Suprapubic skin (tissue), 4 donors: ENCODE results near the gene SDHA. TPM values are rescaled to one million over a fixed set of nuclear protein-coding genes. Genes with fewer than 3 reads are reported as not detected.
A peak's percentile ranks its signal among the peaks of the same experiment; 100 is the strongest.
"Not testable (repeated sequence)": the region's sequence is repeated elsewhere in the genome, so short reads cannot be mapped to it uniquely, and the experiment has no call there.

ENCODE experiments used
- DNase-seq, 2 donors: peaks; one replicate each; pipeline ENCODE4 v3.0.0-alpha.2; 2019; ENCODE audit warnings: low spot score in 2 of 2
- H3K27ac ChIP-seq: fragments of 200-600 bp; sonication (generic); one replicate; pipeline ENCODE4 v1.5.1; 2019
- H3K27me3 ChIP-seq: fragments of 200-600 bp; sonication (generic); one replicate; pipeline ENCODE4 v1.5.1; 2019
- H3K36me3 ChIP-seq: fragments of 200-600 bp; sonication (generic); one replicate; pipeline ENCODE4 v1.5.1; 2019
- H3K4me1 ChIP-seq: fragments of 200-600 bp; sonication (generic); one replicate; pipeline ENCODE4 v1.5.1; 2019
- H3K4me3 ChIP-seq: fragments of 200-600 bp; sonication (generic); one replicate; pipeline ENCODE4 v1.5.1; 2019; ENCODE audit warnings: mild to moderate bottlenecking
- H3K9me3 ChIP-seq: fragments of 200-600 bp; sonication (generic); one replicate; pipeline ENCODE4 v1.5.1; 2019
- EP300 ChIP-seq: sonication (generic); formaldehyde crosslinking; IDR thresholded peaks from one replicate; pipeline ENCODE4 v1.6.1; 2017; ENCODE audit warnings: antibody characterized with exemption
- POLR2A ChIP-seq, 2 donors: fragments of 450-650 bp; IDR thresholded peaks; one replicate each; pipeline ENCODE4 v1.6.1; 2017; ENCODE audit warnings: antibody characterized with exemption in 2 of 2, mild to moderate bottlenecking in 2 of 2, moderate library complexity in 2 of 2
- POLR2AphosphoS5 ChIP-seq, 3 donors: sonication (generic); formaldehyde crosslinking; IDR thresholded peaks; one replicate each; pipeline ENCODE4 v1.6.1; 2017; ENCODE audit warnings: antibody characterized with exemption in 3 of 3
- WGBS: methylation state at CpG from one replicate; pipeline ENCODE4 v1.1.5; 2018; 5-methylcytosine and 5-hydroxymethylcytosine counted together
- total RNA-seq, 4 donors: library from RNA; depleted of rRNA; stranded (reverse); fragments of >200 nt; gene quantifications; one replicate each; pipeline ENCODE4 v1.1.0, GENCODE V29; 2016
- TF ChIP-seq, protein P1 (sequence below), 2 donors: fragments of 200-600 bp in 1 of 2; fragments of 450-650 bp in 1 of 2; sonication (generic) in 1 of 2; IDR thresholded peaks; one replicate each; pipeline ENCODE4 v1.5.1; 2016 to 2019; ENCODE audit warnings: antibody characterized with exemption in 2 of 2, mild to moderate bottlenecking in 1 of 2, moderate library complexity in 1 of 2

The SDHA gene
- total RNA-seq, 4 donors from 2014 or later: 51.5 to 80.2 (median 68.7) TPM

DNA sequence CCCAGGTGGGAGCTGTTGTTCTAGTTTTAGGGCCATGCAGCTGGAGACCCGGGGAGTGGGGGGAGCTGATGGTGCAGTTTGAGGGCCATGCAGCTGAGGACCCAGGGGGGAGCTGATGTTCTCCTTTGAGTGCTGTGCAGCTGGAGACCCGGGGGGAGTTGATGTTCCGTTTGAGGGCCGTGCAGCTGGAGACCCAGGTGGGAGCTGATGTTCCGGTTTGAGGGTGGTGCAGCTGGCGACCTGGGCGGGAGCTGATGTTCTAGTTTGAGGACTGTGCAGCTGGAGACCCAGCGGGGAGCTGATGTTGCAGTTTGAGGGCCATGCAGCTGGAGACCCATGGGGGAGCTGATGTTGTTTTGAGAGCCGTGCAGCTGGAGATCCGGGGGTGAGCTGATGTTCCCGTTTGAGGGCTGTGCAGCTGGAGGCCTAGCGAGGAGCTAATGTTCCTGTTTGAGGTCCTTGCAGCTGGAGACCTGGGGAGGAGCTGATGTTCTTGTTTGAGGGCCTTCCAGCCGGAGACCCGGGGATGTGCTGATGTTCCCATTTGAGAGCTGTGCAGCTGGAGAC, 68.0 kb downstream of the SDHA start:
- 75% methylated on average over 11 of the region's 14 CpGs for WGBS
- Histone ChIP-seq H3K27ac (no peak overlapping the region), H3K36me3 (peaks cover 35% of the 10 kb centered on the region), H3K9me3 (no peaks in the 10 kb centered on the region), H3K4me3 (no peak overlapping the region), H3K27me3 (no peaks in the 10 kb centered on the region), H3K4me1 (no peaks in the 10 kb centered on the region)
- TF ChIP-seq POLR2AphosphoS5 (IDR thresholded peaks at IDR 0.05) (no peak), EP300 (no peak), POLR2A (IDR thresholded peaks at IDR 0.05) (no peak)
- TF ChIP-seq, protein P1, sequence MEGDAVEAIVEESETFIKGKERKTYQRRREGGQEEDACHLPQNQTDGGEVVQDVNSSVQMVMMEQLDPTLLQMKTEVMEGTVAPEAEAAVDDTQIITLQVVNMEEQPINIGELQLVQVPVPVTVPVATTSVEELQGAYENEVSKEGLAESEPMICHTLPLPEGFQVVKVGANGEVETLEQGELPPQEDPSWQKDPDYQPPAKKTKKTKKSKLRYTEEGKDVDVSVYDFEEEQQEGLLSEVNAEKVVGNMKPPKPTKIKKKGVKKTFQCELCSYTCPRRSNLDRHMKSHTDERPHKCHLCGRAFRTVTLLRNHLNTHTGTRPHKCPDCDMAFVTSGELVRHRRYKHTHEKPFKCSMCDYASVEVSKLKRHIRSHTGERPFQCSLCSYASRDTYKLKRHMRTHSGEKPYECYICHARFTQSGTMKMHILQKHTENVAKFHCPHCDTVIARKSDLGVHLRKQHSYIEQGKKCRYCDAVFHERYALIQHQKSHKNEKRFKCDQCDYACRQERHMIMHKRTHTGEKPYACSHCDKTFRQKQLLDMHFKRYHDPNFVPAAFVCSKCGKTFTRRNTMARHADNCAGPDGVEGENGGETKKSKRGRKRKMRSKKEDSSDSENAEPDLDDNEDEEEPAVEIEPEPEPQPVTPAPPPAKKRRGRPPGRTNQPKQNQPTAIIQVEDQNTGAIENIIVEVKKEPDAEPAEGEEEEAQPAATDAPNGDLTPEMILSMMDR (IDR thresholded peaks at IDR 0.05): no peak
- no peak for DNase-seq

DNA sequence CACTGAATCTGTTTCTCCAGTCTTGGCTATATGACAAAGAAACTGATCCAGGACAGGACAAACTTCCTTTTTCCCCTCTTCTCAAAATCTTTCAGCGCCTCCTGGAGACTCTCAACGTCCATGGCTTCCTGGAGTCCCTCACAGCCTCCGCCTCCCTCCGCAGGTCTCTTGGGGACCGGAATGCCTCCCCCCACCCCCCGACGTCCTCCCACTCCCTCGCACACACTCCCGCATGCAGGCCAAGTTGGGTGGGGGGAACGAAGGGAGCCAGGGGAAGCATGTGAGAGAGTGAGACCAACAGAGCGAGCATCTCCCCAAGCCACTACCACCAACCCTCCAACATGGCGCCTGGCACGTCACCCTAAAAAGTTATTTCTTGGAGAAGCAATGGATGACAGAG, 72.1 kb downstream of the SDHA start:
- peak; percentile 37 to 40 for DNase-seq
- not testable (repeated sequence) for H3K4me3 ChIP-seq, H3K27me3 ChIP-seq, H3K9me3 ChIP-seq, H3K4me1 ChIP-seq, H3K27ac ChIP-seq
- peaks cover 20% of the 10 kb centered on the region for H3K36me3 ChIP-seq
- WGBS: 90% methylated on average over 13 of the region's 13 CpGs

DNA sequence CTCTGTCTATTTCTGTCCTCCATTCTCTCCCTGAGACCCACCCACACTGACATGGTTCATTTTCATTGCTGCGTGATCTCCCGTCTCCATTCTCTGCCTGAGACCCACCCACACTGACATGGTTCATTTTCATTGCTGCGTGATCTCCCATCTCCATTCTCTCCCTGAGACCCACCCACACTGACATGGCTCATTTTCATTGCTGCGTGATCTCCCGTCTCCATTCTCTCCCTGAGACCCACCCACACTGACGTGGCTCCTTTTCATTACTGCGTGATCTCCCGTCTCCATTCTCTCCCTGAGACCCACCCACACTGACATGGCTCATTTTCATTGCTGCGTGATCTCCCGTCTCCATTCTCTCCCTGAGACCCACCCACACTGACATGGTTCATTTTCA, 73.2 kb downstream of the SDHA start:
- not testable (repeated sequence) for H3K4me3 ChIP-seq, H3K9me3 ChIP-seq, H3K27me3 ChIP-seq, H3K27ac ChIP-seq, H3K4me1 ChIP-seq, DNase-seq
- WGBS: 93% methylated on average over 10 of the region's 10 CpGs
- peaks cover 14% of the 10 kb centered on the region for H3K36me3 ChIP-seq

DNA sequence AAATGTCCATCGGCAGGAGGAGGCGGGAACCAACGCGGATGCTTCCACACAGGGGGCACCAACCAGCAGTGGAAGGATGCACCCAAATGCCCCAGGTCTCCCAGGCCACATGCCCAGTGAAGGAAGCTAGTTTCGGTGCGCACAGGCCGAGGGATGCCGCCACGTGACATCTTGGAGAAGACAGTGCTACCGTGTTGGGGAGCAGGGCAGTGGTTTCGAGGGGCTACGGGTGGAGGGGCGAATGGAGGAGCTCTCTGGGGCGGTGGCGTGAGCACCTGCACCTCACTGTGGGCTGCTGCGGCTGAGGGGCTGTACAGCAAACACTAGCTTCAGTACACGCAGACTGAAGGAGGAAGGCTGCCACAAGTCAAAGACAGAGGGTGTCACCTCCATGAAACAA, 76.7 kb downstream of the SDHA start:
- DNase-seq: peak; percentile 35 to 50
- not testable (repeated sequence) for H3K27ac ChIP-seq
- 93% methylated on average over 15 of the region's 17 CpGs for WGBS

DNA sequence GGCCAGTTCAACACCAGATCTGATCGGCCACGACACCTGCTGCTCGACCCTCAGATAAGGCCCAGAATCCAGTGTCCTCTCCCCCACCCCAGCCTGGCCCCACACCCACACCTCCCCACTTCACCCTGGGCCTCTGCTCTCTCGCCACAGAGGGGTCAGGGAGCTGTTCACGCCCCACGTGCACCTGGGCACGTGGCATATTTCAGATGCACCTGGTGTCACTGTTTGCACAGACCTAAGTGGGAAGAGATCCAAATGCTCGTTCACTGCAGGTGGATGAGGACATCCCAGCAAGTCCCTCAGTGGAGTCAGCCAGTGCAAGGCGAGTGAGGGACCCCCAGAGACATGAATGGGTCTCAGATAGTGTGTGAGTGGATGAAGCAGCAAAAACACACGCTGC, 78.1 kb downstream of the SDHA start:
- not testable (repeated sequence) for H3K9me3 ChIP-seq, H3K27ac ChIP-seq, H3K4me3 ChIP-seq, H3K27me3 ChIP-seq, H3K4me1 ChIP-seq, H3K36me3 ChIP-seq
- 84% methylated on average over 10 of the region's 10 CpGs for WGBS
- peak in 1 of 2 donors; percentile 18 for DNase-seq

More for the DNA sequence above, 76.7 kb downstream of the SDHA start:
- not testable (repeated sequence) for H3K36me3 ChIP-seq, H3K27me3 ChIP-seq, H3K9me3 ChIP-seq, H3K4me3 ChIP-seq, H3K4me1 ChIP-seq

DNA sequence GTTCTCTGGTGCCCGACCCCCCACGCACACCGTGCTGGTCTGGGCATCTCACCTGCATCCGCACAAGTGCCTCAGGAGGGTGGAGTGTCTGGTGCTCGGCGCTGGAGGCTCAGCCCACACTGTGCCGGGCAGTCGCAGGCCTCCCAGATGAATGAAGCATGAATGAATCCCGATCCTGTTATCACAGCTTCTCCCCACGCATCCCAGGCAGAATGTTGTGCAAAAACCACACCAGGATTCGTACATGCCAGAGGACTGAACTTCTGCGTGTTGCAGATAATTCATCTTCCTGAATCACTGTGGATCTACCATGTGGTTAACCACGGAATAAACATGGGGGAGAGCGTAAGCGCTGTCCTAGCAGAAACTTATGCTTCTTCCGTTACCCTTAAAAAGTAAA, 78.8 kb downstream of the SDHA start:
- peak; percentile 10 to 53 for DNase-seq
- H3K27me3 ChIP-seq: not testable (repeated sequence)
- WGBS: 79% methylated on average over 12 of the region's 16 CpGs

DNA sequence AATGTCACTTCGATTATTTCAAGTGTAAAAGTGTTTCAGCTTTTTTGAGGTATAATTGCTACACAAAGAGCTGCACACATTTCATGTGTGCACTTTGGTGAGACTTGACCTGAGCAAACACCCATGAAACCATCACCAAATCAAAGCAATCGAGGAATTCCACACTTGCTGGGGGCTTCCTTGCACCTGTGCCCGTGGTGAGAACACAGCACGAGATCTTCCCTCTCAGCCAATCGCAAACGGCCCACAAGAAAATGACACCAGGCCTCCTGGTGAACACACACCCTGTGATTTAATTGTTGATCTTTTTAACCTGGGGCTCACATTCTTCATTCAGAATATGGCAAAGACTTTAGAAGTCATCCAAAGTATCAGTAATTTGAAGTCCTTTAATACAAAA, 79.3 kb downstream of the SDHA start:
- DNase-seq: peak in 1 of 2 donors; percentile 7
- H3K9me3 ChIP-seq, H3K27me3 ChIP-seq, H3K4me3 ChIP-seq, H3K36me3 ChIP-seq, H3K4me1 ChIP-seq, H3K27ac ChIP-seq: not testable (repeated sequence)
- WGBS: 78% methylated on average over 6 of the region's 6 CpGs

More for the DNA sequence above, 78.8 kb downstream of the SDHA start:
- H3K9me3 ChIP-seq, H3K4me1 ChIP-seq, H3K27ac ChIP-seq, H3K4me3 ChIP-seq, H3K36me3 ChIP-seq: not testable (repeated sequence)

DNA sequence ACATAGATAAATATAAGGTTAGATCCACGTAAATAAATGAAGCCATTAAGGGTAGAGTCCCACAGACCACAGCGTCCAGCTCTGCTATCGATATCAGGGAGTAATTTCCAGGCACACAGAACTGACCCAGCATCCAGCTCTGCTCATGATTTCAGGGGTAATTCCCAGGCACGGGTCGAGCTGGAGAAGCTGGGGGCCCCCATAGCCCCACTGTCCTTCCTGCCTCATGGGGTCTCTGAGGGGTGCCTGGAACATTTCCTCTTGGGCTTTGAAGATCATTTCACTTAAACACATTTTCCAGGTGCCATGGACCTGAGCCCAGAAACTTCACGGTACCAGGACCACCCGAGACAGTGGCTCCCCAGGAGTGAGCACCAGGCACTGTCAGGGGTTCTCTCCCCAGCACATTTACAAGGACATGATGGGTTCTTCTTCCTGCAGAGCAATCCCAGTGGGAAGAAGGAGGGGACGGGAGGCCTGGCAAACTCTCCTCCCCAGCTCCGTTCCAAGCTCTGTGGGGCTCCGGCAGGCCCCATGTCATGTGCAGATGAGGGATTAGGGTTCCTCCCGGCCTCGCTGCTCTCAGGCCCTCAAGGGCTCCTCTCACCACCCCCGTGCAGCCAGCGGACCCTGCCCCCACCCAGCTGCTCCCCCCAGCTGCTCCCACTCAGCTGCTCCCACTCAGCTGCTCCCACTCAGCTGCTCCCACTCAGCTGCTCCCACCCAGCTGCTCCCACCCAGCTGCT, 80.0 kb downstream of the SDHA start:
- H3K27me3 ChIP-seq, H3K9me3 ChIP-seq, H3K4me3 ChIP-seq, H3K27ac ChIP-seq, H3K4me1 ChIP-seq, H3K36me3 ChIP-seq: not testable (repeated sequence)
- WGBS: 78% methylated on average over 12 of the region's 14 CpGs
- peak; percentile 32 to 55 for DNase-seq

DNA sequence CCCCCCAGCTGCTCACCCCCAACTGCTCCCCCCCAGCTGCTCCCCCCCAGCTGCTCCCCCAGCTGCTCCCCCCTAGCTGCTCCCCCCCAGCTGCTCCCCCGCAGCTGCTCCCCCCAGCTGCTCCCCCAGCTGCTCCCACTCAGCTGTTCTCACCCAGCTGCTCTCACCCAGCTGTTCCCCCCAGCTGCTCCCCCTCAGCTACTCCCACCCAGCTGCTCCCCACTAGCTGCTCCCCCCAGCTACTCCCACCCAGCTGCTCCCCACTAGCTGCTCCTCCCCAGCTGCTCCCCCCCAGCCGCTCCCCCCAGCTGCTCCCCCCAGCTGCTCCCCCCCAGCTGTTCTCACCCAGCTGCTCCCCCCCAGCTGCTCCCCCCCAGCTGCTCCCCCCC, 80.6 kb downstream of the SDHA start:
- WGBS: 100% methylated on average over 1 of the region's 2 CpGs
- no peak overlapping the region for H3K4me3 ChIP-seq
- no peaks in the 10 kb centered on the region for H3K36me3 ChIP-seq
- H3K4me1 ChIP-seq: no peaks in the 10 kb centered on the region
- no peak for TF ChIP-seq POLR2AphosphoS5 (IDR thresholded peaks at IDR 0.05)
- TF ChIP-seq, protein P1 (IDR thresholded peaks at IDR 0.05): no peak
- no peak for TF ChIP-seq POLR2A (IDR thresholded peaks at IDR 0.05)
- DNase-seq: peak in 1 of 2 donors; percentile 15
- H3K27ac ChIP-seq: no peak overlapping the region
- no peaks in the 10 kb centered on the region for H3K27me3 ChIP-seq
- H3K9me3 ChIP-seq: no peaks in the 10 kb centered on the region

DNA sequence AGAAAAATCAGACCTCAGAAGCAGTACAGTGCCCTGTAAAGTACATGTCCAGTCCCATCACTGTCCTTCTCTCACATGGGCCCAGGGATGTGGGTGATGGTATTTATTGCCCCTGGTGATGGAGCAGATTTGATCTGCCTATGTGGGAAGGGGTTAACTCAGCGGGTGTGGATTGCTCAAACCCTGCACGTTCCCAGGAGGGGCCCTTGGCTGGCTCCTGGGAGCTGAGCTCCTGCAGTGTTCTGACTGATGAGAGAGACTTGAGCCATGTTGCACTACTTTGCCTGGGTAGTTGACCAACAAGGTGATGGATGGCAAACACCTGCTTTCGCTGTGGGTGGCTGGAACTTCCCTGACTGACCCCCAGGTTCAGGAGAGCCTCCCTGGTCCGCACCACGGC, 81.8 kb downstream of the SDHA start:
- H3K4me1 ChIP-seq, H3K27ac ChIP-seq, H3K27me3 ChIP-seq, H3K4me3 ChIP-seq, H3K36me3 ChIP-seq, H3K9me3 ChIP-seq: not testable (repeated sequence)
- WGBS: 52% methylated on average over 2 of the region's 5 CpGs
- DNase-seq: peak; percentile 2 to 7

DNA sequence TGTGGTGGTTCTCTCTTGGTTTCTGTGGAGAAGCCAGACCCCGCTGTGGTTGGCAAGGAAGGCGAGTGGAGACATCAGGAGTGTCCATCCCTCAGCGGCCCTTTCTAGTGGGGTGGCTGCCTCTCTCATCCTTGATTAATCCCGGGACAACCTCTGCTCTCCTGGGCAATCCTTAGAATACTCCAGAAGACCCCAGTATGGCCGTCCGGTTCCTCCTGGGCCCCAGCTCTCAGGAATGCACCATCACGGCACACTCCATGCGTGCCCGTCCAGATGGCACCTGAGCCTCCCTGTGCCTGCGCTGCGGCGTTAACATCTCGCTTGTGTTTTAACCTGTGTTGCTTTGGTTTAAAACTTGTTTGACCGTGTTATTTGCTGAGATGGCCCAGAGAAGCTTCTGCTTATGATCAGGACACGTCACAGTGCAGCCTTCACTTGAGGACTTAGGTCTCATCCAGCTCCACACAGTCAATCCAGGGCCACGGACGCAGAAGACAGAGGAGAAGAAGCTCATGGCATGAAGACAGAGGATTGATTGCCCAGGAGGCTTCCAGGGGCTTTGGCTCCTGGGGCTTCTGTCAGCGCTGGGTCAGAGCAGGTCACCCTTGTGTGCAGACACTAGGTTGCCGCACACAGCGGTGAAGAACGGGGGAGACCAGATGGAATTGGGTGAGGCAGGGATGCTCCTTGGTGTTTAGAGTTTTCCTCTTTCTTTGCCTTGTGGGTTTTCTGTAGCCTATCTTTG, 82.7 kb downstream of the SDHA start:
- DNase-seq: peak; percentile 38 to 54
- WGBS: 90% methylated on average over 17 of the region's 21 CpGs

More for the DNA sequence above, 82.7 kb downstream of the SDHA start:
- not testable (repeated sequence) for H3K27me3 ChIP-seq, H3K9me3 ChIP-seq, H3K4me3 ChIP-seq, H3K4me1 ChIP-seq, H3K27ac ChIP-seq, H3K36me3 ChIP-seq
